Measurements from ENCODE around the gene ERICH4. TPM values are rescaled to one million over a fixed set of nuclear protein-coding genes. Genes with fewer than 3 reads are reported as not detected.
"Not testable (repeated sequence)": the region's sequence is repeated elsewhere in the genome, so short reads cannot be mapped to it uniquely, and the experiment has no call there.

The ERICH4 gene
- total and polyA plus RNA-seq, 8 donors: not detected

DNA sequence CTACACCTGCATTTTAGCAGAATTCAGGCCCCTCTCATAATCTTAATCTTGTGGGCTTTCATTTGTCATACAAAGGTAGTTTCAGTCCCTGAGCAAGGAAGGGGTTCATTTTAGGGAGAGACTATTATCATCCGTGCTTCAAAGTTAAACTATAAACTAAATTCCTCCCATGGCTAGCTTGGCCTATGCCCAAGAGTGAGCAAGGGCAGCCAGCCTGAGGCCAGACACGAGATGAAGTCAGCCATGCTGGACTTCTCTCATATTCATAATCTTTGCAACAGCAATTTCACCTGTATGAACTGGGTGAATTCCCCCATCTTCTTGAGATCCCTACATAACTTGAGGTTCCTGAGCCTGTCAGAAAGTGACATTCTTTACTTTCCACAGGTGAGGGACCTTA, 13.0 kb downstream of the ERICH4 start:
- 3 to 25% (median 14%) methylated on average over 2 of the region's 2 CpGs for WGBS, 5 donors
- Histone ChIP-seq H3K9me3 (no peaks in the 10 kb centered on the region), H3K27me3 (peaks cover 0 to 31% (median 0%) of the 10 kb centered on the region in 3 donors), H3K4me3 (no peak overlapping the region), H3K27ac (peak overlapping the region in 2 of 5 donors; percentile 49 to 53), H3K36me3 (no peaks in the 10 kb centered on the region), H3K4me1 (peaks cover 0 to 12% (median 0%) of the 10 kb centered on the region in 4 donors)
- intact Hi-C loops (cut with DNase I; ENCODE audit: low total_unique reads): no loop called here
- DNase-seq: no peak
- TF ChIP-seq POLR2A (IDR thresholded peaks at IDR 0.05) (no peak), EP300 (IDR thresholded peaks at IDR 0.05) (no peak), CTCF (IDR thresholded peaks at IDR 0.05) (no peak), POLR2AphosphoS5 (IDR thresholded peaks at IDR 0.05) (no peak)

GRCh38 chr19:41456342-41456918, 13.5 kb downstream of the ERICH4 start:
- 15 to 30% (median 24%) methylated on average over 7 of the region's 7 CpGs for WGBS, 5 donors
- no peak overlapping the region for H3K4me3 ChIP-seq

DNA sequence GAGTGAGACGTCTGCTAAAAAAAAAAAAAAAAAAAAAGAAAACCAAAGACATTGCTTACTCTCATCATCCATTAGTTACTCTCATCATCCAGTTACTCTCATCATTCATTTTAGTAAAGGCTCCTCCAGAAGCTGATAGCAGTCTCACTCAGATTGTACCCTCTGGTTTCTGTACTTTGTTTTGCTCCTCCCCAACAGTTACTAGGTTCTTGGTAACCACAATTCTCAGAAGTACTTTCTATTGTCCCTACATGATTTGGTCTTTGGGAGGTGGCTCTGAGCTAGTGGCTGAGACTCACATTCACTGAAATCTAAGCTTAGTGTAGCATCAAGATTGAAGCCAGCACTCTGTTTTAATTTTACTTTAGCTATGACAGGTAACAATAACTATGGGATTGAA, 14.3 kb downstream of the ERICH4 start:
- 29 to 55% (median 47%) methylated on average over 1 of the region's 1 CpG for WGBS, 5 donors
- Histone ChIP-seq H3K4me3 (no peak overlapping the region), H3K36me3 (no peaks in the 10 kb centered on the region), H3K27me3 (peaks cover 0 to 44% (median 0%) of the 10 kb centered on the region in 3 donors), H3K4me1 (peaks cover 0 to 12% (median 0%) of the 10 kb centered on the region in 4 donors), H3K9me3 (peaks cover 0 to 2% (median under 1%) of the 10 kb centered on the region in 4 donors), H3K27ac (no peak overlapping the region)
- no peak for DNase-seq
- TF ChIP-seq POLR2A (IDR thresholded peaks at IDR 0.05) (no peak), POLR2AphosphoS5 (IDR thresholded peaks at IDR 0.05) (no peak), CTCF (IDR thresholded peaks at IDR 0.05) (no peak), EP300 (IDR thresholded peaks at IDR 0.05) (no peak)
- intact Hi-C loops (cut with DNase I; ENCODE audit: low total_unique reads): no loop called here

More at GRCh38 chr19:41456342-41456918, 13.5 kb downstream of the ERICH4 start:
- H3K4me1 ChIP-seq: peaks cover 0 to 12% (median 0%) of the 10 kb centered on the region in 4 donors
- H3K36me3 ChIP-seq: no peaks in the 10 kb centered on the region
- intact Hi-C loops (cut with DNase I; ENCODE audit: low total_unique reads): no loop called here
- peaks cover 0 to 36% (median 0%) of the 10 kb centered on the region in 3 donors for H3K27me3 ChIP-seq
- DNase-seq: peak in 1 of 2 donors; percentile 67
- H3K27ac ChIP-seq: peak overlapping the region in 2 of 5 donors; percentile 49 to 53
- H3K9me3 ChIP-seq: no peaks in the 10 kb centered on the region
- no peak for TF ChIP-seq POLR2AphosphoS5 (IDR thresholded peaks at IDR 0.05)
- TF ChIP-seq EP300 (IDR thresholded peaks at IDR 0.05): no peak
- TF ChIP-seq CTCF (IDR thresholded peaks at IDR 0.05): no peak
- TF ChIP-seq POLR2A (IDR thresholded peaks at IDR 0.05): no peak

DNA sequence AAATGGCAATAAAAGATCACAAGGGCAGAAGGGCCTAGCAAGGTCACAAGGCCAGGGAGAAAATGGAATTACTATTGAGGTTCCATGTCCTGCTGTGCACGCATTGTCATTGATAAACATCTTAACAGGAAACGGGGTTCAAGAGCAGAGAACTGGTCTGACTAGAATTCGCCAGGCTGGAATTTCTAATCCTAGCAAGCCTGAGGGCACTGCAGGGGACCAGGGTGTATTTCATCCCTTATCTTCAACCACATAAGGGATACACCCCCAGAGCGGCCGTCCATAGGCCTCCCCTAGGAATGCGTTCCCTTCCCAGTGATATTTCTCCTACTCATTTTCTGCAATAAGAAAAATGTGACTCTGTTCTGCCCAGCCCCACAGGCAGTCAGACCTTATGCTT, 19.5 kb downstream of the ERICH4 start:
- WGBS, 5 donors: 60 to 65% (median 62%) methylated on average over 6 of the region's 6 CpGs
- no peaks in the 10 kb centered on the region for H3K4me1 ChIP-seq
- peaks cover 0 to 5% (median 5%) of the 10 kb centered on the region in 4 donors for H3K9me3 ChIP-seq
- TF ChIP-seq EP300 (IDR thresholded peaks at IDR 0.05): no peak
- TF ChIP-seq POLR2AphosphoS5 (IDR thresholded peaks at IDR 0.05): no peak
- H3K27me3 ChIP-seq: peaks cover 0 to 93% (median 7%) of the 10 kb centered on the region in 3 donors
- H3K36me3 ChIP-seq: no peaks in the 10 kb centered on the region
- DNase-seq: no peak
- no peak overlapping the region for H3K27ac ChIP-seq
- H3K4me3 ChIP-seq: no peak overlapping the region
- intact Hi-C loops (cut with DNase I; ENCODE audit: low total_unique reads): no loop called here

- H3K9me3 ChIP-seq; intact Hi-C loops (cut with DNase I; ENCODE audit: low total_unique reads); H3K4me3 ChIP-seq; H3K4me1 ChIP-seq; H3K27ac ChIP-seq; H3K36me3 ChIP-seq: not testable (repeated sequence)
- peak in 1 of 2 donors; percentile 43 for DNase-seq
- WGBS, 5 donors: 76 to 80% (median 78%) methylated on average over 22 of the region's 22 CpGs
- H3K27me3 ChIP-seq: peaks cover 0 to 96% (median 7%) of the 10 kb centered on the region in 3 donors
Observed at GRCh38 chr19:41463257-41464256, 20.6 kb downstream of the ERICH4 start.
